CD4-positive, alpha-beta T cell treated with Interleukin-1 beta for 1 hour (primary cell): ENCODE data around the gene MICAL1.
"Not testable (repeated sequence)": the region's sequence is repeated elsewhere in the genome, so short reads cannot be mapped to it uniquely, and the experiment has no call there.

Source experiments
- DNase-seq, 2 donors: peaks; one replicate each; pipeline ENCODE4 v3.0.0-alpha.2; 2020 to 2022

MICAL1 gene

DNA sequence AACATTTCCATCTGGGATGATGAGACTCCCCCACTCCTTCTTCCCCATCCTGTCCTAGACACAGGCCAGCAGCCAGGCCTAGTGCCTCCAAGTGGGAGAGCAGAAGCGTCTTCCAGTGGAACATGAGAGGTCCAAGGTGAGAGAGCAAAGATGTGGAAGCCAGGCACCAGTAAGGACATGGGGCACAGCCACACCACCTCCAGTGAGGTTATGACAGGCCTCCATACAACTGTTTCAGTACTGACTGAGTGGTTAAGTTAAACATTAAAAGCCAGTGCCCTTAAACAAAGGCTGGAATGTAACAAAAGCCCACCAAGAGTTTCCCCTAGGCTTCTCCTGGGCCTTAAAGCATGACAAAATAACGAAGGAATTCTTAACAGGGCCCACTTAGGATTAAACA is 22.2 kb upstream of the MICAL1 start:
- no peak for DNase-seq

DNA sequence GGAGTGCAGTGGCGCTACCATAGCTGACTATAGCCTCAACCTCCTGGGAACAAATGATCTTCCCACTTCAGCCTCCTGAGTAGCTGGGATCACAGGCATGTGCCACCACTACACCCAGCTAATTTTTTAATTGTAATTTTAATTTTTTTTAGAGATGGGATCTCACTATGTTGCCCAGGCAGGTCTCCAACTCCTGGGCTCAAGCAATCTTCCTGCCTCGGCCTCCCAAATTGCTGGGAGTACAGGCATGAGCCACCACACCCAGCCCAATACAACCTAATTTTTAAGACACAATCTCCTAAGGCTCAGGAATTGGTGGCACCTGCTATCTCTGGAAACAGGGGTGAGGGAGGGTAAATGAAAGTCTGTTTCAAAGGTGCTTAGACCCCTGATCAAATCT is 21.6 kb upstream of the MICAL1 start:
- DNase-seq: no peak

DNA sequence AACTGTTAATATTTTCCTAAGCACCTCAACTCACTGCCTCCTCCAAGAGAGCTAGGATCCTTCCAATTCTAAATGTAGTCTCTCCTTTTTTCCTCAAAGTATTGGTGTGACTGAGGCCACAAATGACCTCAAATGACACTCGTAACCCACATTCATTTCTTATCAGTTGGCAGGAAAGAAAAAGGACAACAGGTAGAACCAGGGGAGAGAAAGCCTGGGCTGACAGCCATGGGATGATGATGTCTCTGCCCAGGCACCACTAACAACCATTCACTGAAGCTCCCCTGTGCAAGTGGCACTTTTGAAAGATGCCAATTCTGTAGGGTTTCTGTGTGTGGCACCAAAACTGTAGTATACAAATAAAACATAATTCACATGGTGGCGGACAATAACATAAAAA is 20.1 kb upstream of the MICAL1 start:
- no peak for DNase-seq

DNA sequence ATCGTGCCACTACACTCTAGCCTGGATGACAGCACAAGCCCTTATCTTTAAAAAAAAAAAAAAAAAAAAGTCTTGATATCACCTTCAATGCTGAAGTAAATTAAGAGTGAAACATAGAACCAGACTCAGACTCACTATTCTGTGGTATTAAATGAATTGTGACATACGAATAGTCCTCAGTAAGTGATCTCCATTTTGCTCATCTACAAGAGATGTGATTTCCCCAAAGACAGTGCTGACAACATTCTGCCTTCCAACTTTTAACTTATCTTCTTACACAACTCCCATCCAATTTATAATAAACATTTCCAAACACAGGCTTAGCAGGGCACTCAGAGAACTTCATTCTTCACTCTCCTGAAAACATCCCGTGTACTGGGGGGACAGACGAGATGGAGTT is 19.4 kb upstream of the MICAL1 start:
- DNase-seq: no peak

DNA sequence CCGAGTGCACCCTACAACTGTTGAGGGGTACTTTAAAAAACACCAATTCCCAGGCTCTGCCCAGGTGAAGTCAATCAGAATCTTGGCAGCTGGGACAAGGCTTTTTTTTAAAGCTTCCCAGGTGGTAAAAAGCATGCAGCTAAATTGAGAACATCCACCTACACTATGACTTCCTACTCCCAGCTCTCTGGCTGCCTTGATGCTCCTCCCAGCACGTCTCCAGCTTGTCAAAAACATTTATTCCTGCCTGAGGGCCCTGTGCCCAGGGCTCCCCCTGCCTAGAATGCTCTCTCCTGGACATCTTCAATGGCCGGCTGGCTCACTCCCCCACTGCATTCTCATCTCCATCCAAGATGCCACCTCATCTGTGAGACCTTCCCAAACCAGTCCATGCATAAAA is 17.5 kb upstream of the MICAL1 start:
- DNase-seq: no peak

DNA sequence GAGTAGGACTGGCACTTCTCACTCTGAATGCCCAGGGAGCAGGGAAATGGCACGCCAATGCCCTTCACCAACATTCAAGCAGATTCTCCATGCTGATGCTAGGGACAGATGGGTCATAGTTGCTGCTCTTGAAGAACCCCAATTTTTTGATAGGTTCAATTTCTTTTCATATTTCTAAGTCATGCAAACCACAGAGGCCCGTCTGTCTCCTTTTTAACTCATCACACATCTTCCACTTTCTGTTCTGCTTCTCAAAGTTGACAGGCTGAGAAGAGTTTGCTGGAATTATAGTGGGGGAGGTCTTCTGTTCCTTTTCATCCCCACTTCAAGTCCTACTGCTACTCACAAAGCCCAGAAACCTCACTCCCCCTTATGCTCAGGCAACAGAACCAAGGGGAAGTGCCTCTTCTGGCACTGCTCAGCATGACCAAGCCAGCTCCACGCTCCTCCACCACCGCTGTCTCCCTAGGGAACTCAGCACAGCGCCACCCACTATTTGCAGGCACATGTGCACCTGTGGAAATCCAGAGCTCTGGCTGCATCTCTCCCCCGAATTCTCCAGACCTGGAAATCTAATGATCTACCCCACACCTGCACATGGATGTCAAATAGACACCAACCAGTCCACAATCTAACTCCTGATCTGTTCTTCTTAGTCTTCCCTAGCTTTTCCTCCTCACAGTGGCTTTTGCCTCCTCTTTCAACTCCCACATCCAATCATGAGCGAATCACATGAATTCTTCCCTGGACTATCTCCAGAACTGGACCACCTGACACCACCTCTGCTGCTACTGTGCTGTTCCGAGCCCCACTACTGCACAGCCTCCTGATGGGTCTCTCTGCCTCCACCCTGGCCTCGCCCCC is 16.8 kb upstream of the MICAL1 start:
- DNase-seq: no peak

DNA sequence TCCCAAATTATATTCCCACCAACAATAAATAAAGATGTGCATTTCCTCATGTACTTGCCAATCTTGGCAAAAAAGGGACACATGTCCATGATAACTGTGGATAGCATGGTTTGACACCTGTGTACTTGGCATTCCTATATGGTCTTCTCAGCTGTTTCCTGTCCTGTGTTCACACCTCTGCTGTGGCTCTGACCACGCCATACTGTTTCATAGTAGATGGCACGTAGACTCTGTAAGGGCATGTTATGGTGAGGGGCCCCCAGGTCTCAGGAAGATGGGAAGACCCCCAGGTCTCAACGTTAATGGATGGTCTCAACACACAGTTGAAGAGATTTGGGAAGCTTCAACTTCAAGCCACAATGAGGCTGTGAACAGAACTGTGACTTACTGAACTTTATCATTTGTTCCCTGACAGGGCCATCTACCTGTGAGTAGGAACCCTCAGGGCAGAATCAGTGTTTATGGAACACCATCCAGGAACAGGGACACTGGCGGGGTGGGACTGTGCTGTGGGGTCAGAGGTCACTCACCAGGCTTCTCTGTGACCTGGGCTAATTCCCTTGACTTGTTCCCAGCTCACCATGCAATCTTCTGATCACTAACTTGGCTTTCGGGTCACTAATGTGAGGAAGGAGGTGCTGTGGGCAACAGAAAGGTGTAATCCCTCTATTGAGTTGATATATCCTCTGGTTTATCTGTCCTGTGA is 15.7 kb upstream of the MICAL1 start:
- no peak for DNase-seq

DNA sequence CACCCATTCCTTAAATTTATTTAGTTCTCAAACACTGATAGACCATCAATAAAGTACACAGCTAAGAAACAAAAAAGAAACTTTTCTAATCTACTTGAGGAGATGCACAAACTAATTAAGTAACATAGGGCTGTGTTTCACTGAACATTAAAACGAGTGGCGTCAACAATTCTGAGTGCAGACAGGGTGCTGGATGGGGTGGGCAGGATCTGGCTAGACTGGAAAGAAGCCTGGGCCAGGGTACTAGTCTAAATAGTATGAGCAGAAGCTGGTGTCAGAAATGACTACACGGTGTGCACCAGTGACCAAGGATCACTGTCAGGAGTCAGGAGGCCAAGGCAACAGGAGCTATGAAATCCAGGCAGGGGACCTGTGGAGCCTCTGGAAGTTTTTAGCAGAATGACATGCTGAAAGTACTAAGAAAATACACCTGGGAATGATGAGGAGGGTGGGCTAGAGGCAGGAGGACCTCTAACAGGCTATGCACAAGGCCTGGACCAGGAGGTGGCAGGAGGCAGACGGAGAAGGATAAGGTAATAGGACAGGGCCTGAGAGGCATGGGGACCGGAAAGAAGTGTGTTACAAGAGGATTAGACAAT is 14.1 kb upstream of the MICAL1 start:
- no peak for DNase-seq

DNA sequence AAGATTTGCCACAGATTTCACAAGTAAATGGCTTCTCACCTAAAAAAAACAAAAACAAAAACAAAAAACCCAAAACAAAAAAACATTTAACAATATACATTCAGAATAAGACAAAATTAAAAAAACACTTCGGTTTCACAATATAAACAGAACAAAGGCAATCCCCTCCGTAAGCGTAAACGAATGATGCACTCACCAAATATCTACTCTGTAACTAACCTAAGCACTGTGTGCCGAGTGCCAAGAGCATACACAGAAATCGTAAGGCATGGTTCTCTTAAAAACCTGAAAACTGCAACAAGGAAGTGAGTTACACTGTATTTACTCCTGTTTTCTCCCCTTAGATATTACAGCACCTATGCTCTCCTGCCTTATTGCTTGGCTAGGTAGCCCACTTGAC is 12.1 kb upstream of the MICAL1 start:
- DNase-seq: no peak

DNA sequence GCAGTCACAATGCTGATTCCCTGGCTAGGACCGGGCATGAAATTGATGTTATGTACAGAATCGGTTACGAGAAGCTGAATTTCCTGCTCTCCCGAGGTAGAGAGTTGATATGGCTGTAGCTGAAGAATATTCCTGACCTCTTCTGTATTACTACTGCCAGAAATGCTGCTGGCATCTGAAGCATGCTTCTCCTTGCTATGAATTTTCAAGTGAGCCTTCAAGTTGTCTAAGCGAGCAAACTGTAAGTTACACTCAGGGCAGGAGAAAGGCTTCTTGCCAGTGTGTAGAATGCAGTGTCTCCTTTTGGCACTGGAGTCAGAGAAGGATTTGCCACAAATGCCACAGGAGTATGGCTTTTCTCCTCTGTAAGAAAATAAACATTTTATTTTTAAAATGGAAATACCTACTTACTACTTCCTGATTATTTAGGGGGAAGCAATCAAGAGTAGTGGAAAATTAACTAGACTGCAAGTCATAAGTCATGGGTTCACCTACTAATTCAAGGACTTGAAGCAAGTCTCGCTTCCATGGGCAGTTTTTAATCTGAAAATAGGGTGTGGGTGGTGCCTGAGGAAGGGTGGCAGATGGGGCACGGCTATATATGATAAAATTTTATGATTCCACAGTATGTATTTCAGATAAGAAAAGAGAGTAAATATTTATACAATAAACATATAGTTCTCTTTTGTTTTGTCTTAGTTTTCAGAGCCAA is 10.8 kb upstream of the MICAL1 start:
- DNase-seq: no peak

DNA sequence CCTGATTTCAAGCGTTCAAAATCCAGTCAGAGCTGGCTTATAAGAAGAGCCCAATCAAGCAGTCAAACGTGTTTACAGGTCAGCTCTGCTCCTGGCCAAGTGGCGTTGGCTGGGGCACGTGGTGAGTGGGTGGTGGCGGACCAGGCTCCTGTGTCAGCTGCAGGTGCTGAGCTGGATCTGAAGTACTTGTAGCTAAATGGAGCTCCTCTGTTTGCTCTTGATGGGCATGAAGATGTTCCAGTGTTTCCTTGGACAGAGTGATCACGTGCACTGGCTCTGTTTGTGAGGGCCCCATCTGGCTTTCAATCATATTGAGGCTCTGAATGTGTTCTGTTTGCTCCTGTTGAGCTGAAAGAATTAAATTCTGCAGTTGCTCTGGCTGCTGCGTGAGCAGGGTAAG is 10.2 kb upstream of the MICAL1 start:
- no peak for DNase-seq

DNA sequence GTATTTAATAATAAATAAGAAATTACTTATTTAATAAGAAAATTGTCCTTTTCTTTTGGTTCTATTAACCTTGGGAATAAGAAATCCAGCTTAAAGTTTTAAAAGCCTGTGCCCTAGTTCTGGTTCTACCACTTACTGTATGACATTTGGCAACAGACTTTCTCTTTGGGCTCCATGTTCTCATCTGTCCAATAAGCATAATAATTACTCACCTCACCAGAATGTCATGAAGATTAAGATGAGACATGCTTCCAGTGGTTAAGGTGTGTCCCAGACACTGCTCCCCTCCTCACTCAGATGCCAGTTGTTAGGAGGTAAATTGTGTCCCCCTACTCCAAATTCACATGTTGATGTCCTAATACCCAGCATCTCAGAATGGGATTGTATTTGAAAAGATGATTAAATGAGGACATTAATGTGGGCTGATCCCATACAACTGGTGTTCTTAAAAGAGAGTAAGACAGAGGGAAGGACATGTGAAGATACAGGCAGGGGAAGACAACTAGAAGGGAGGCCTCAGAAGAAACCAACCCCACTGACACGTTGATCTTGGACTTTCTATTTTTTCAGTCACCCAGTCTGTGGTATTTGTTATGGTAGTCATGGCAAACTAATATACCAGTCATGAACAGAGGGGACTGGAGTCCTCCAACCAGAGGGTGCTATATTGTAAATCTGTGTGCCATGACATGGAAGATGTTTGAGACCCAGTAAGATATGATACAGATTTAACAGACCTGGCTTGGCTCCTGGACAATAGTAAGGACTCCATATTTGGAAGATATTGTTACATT is 6.4 kb upstream of the MICAL1 start:
- DNase-seq: no peak

DNA sequence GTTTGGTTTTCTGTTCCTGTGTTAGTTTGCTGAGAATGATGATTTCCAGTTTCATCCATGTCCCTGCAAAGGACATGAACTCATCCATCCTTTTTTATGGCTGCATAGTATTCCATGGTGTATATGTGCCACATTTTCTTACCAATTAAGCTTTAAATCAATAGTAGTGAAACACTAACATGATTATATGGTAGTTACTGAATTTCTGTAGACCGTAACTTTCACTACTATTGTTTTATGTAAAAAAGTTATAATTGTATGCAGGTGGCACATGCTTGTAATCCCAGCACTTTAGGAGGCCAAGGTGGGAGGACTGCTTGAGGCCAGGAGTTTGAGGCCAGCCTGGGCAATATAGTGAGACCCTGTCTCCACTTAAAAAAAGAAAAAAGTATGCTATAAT is 5.6 kb upstream of the MICAL1 start:
- not testable (repeated sequence) for DNase-seq

DNA sequence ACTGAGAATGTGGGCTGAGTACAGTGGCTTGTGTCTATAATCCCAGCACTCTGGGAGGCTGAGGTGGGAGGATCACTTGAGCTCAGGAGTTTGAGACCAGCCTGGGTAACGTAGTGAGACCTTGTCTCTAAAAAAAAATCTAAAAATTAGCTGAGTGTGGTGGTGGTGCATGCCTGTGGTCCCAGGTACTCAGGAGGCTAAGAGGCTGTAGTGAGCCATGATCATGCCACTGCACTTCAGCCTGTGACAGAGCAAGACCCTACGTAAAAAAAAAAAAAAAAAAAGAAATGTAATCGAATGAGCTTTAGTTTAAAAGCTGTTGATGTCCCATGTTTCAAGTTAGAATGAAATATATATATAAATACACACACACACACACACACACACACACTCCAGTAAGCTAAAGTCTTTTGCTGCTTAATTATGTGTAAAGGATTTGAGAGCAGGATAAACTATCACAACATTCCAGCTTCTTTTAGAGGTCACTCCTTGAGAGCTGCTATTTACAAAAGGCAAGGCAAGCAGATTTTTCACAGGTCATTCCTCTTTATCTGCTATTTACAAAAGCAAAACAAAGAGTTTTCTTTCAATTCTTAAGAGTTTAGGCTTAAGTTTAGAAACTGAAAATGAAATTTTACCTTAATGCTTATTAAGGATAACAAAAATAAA is 4.7 kb upstream of the MICAL1 start:
- no peak for DNase-seq

DNA sequence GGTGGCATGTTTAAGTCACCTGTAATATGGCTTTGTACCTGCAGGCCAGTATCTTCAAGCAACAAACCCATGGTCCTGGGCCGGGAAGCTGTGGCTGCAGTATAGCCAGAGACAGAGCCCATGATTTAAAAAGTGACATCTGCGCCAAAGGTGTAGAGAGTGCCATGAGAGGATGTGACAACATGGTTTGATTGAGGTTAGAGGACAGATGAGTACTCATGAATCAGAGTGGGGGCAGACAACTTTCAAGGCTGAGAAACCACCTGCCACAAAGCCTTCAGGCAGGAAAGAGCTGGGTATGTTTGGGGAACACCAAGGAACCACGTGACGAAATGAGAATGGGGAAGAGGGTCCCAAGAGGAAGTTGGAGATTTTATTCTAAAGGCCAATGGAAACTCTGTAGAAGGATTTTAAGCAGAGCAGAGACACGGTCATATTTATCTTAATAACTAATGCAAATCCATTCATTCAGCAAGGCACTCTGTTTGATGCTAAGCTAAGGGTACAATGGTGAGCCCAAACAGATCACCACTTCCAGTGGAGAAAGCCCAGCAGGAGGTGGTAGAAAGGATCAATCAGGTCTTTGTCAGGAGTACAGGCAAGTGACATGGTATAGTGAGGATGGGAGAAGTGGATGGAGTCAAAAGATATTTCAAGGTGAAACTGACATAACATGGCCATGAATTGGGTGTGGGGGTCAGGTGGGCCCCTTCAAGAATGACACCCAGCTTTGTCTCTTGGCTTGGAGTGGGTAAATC is 3.4 kb upstream of the MICAL1 start:
- DNase-seq: peak; percentile 57 to 58

DNA sequence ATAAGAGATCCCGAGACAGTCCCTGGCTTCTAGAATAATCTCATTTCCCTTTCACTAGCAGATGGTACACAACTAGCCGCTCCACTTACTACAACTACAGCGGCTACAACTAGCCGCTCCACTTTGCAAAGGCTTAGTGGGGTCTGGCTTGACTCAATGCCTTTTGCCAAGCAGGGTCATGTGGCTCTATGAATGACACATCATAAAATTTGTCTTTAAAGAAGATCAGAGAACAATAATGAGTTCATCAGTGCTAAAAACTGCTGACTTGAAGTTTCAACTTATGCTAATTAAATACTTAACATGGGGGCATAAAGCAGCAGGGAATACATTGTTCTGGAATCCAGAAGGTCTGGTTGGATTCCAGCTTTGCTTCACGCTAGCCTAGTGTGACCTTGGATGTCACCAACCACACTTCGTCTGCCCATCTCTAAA is 2.0 kb upstream of the MICAL1 start:
- no peak for DNase-seq

DNA sequence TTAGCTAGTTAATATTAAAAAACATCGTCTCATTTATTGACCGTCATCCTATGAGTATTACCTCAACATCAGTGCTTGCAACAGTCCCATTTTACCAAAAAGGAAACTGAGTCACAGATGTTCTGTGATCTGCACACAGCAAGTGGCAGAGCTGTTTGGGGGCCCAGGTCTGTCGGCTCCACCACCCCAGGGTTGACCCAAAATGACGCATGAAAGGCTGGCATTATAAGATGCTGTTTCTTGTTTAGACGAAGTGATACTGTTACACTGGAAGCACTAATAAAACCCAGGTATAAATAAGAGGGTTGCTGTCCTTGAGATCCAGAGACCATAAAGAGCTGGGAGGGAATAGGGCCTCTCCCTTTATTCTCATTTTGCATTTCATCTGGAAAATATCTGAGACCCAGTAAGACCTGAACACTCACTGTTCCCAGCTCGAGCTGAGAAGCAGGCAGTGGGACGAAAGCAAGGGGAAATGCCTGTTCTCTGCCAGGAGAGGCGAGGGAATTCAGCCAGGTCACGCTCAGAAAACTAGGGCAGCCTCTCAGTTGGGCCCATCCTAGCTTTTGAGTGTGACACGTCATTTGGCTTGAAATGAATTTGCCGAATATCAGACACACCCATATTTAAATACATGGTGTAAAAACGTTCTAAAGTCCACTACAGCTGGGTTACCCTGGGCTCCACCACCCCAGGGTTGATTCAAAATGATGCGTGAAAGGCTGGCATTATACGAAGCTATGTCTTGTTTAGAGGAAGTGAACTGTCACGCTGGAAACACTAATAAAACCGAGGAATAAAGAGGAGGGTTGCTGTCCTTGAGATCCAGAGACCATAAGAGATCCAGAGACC is 1.4 kb upstream of the MICAL1 start:
- DNase-seq: no peak

DNA sequence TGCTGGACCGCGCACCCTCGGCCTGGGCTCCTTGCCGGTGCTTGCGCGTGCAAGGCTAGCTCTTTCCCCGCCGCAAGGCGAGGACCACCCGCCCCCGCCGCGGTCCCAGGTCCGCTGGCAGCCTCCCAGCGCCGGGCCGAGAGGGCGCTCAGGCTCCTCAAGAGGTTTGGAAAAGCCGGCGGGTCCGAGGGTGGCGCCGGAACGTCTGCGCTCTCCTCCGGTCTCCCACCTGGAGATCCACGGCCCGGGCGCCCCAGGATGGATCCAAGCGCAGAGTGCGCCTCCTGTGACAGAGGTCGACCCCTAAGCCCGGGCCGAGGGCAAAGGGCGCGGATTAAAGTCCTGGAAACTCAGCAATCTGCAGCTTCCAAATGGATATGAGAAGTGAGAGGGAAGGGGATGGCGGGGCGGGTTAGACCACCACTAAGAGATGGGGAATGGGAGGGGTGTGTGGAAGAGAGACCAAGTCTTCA is 575 bp upstream of the MICAL1 start:
- no peak for DNase-seq

DNA sequence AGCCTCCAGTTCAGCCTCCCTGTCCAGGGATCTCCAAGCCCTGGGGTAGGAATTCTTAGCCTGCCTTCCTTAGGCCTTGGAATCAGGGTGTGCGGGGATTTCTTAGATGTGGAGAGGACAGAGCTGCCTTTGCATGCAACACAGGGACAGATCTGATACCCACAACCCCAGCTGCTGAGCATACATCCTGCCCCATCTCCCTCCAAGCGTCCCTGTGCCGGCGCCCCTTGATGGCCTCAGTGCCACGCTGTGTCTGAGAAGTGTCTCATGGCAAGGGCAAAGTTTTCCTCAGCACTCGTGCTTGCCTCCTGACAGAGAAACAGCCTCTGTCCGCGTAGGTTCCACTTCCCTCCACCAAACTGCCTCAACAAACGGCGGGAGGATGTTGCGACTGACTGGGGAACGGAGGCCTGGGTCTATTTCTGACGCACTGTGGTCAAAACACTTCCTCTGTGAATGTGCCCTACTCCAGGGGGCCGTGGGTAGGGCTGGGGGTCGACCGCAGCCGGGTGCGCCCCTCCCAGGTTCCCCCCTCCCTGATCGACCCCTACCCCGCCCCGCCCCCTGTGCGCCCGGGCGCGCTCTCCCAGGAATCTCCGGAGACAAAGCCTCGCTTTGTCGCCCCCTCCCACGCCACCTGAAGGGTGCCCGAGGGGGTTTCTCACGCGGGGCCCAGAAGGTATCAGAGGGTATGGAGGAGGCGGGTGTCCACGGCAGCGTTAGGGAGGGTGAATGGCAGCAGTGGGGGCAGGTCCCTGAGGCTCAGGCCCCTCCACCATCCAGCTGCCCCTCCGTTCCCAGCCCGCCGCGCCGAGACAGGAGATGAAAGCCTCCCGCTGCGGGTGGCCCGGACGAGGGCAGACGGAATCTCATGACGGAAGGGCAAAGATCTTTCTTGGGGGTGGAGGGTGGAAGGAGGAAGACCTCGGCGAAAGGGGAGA is 806 bp downstream of the MICAL1 start:
- peak; percentile 77 to 88 for DNase-seq
